H1 (cell line): Measurements from ENCODE around the gene CRAT. TPM values are rescaled to one million over a fixed set of nuclear protein-coding genes. Genes with fewer than 3 reads are reported as not detected.

Source experiments
- EZH2 ChIP-seq: fragments of 200-600 bp; sonication (generic); IDR thresholded peaks from 2 replicates; pipeline ENCODE4 v1.7.1; 2012; ENCODE audit warnings: low read depth, mild to moderate bottlenecking, moderate library complexity, low read length, inconsistent platforms; ENCODE audit not compliant: severe bottlenecking
- polyA plus RNA-seq, 7 experiments: library from polyadenylated mRNA; depleted of rRNA in 3 of 7; stranded (reverse) in 5 of 7; unstranded in 2 of 7; fragments of >200 nt in 5 of 7; fragments of 200-250 nt in 2 of 7; gene quantifications; 1 replicate in 5 of 7; 2 replicates in 1 of 7; 4 replicates in 1 of 7; pipeline versions ENCODE4 v1.2.1 to v1.2.3, GENCODE V29; 2011 to 2013; ENCODE audit warnings: missing spikeins in 2 of 7, mixed read lengths in 2 of 7
- total RNA-seq: library from RNA; stranded (reverse); fragmentation: NEBNext Ultra II Directional; extraction: Animal tissue kit (Norgen Biotek cat#: 25700); gene quantifications from 2 replicates; pipeline ENCODE4 v1.2.1, GENCODE V29; 2021
- TF ChIP-seq, protein P1 (sequence below): IDR thresholded peaks from 2 replicates; pipeline ENCODE4 v1.6.1; 2012; ENCODE audit warnings: inconsistent platforms

CRAT gene
- total and polyA plus RNA-seq, 2 of the 8 experiments (the other 6 are each of a cell fraction or from before 2014, with no cell fraction given), result 8.2 to 17.3 TPM

GRCh38 chr9:129109952-129110739, 447 bp downstream of the CRAT start (continued):
- TF ChIP-seq, protein P1, sequence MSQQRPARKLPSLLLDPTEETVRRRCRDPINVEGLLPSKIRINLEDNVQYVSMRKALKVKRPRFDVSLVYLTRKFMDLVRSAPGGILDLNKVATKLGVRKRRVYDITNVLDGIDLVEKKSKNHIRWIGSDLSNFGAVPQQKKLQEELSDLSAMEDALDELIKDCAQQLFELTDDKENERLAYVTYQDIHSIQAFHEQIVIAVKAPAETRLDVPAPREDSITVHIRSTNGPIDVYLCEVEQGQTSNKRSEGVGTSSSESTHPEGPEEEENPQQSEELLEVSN, result no peak
- TF ChIP-seq EZH2, result peak; percentile 34
